GM12892 (cell line): Measurements from ENCODE around the gene POLR3G. TPM values are rescaled to one million over a fixed set of nuclear protein-coding genes. Genes with fewer than 3 reads are reported as not detected.

Source experiments
- DNase-seq: peaks from one replicate; pipeline ENCODE4 v3.0.0; 2011; ENCODE audit not compliant: insufficient read length
- FAIRE-seq: peaks from 2 replicates; lab custom pipeline; 2011; peaks lifted over from hg19 to GRCh38; lab: Jason Lieb, UNC
- POLR2A ChIP-seq: IDR thresholded peaks from 2 replicates; pipeline ENCODE4 v1.6.1; 2011; ENCODE audit warnings: low read depth, low read length, control low read depth
- POLR2AphosphoS5 ChIP-seq: IDR thresholded peaks from 2 replicates; pipeline ENCODE4 v1.6.1; 2011; ENCODE audit warnings: low read depth, low read length, control low read depth
- TAF1 ChIP-seq: IDR thresholded peaks from 2 replicates; pipeline ENCODE4 v1.6.1; 2011; ENCODE audit warnings: low read depth, mild to moderate bottlenecking, control low read depth, low read length, borderline replicate concordance
- polyA plus RNA-seq: library from polyadenylated mRNA; unstranded; fragments of >200 nt; gene quantifications from one replicate; pipeline ENCODE4 v1.2.1, GENCODE V29; 2012; ENCODE audit warnings: missing spikeins, inconsistent platforms; ENCODE audit not compliant: missing spikeins

Gene POLR3G, protein sequence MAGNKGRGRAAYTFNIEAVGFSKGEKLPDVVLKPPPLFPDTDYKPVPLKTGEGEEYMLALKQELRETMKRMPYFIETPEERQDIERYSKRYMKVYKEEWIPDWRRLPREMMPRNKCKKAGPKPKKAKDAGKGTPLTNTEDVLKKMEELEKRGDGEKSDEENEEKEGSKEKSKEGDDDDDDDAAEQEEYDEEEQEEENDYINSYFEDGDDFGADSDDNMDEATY
- polyA plus RNA-seq: 19.5 TPM

DNA sequence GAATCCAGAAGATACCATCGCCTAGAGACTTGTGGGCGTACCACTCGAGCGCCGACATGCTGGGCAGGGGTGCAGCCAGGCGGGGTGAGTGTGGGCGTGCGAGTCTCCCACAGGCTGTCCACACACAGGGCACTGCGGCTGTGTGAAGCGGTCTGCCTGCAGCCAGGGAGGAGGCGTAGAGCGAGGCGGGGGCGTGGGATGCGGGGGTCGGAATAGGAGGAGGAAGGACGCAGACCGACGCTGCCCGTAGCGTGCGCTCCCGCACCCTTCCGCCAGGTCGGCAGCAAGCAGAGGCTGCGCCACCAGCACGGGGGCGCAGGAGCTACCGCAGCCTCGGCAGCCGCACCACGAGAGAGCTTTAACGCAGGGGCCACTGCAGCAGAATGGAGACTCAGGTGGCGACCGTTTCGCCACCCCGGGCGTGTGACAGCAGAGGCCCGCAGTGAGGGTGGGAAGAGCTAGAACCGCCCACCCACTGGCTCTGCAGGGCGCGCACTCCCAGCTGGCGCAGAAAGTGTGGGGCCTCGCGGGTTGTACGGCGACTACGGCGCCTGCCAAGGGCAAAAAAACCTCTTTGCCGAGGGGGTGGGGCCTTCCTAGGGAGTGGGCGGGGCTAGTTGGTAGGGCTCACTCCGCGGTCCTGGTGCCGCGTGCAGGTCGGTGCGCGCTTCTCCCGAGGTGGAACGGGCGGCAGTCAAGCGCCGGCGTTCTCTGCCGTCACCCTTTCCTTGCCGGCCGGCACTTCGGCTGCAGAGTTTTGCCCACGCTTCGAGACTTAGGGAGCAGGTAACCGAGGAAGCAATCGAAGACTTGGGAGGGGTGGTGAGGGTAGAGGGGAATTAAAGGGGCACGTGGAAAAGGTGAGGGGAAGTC, at the start of gene POLR3G, which contains the start of gene MBLAC2:
TSS of gene POLR3G (plus strand) at position 630 of the 873 bp plus-strand sequence. CDS start 10,704 bp downstream, outside the sequence.
TSS of gene MBLAC2 (minus strand) at position 537 of the 873 bp plus-strand sequence. CDS start at position 58, 479 bp downstream.
- DNase-seq: peak; percentile 69
- TF ChIP-seq POLR2A: peak; percentile 90; the same call in 1 of the 2 replicates
- TF ChIP-seq POLR2AphosphoS5: peak; percentile 84
- TF ChIP-seq TAF1: peak; percentile 24; the same call in 1 of the 2 replicates
- FAIRE-seq: peak; percentile 95

DNA sequence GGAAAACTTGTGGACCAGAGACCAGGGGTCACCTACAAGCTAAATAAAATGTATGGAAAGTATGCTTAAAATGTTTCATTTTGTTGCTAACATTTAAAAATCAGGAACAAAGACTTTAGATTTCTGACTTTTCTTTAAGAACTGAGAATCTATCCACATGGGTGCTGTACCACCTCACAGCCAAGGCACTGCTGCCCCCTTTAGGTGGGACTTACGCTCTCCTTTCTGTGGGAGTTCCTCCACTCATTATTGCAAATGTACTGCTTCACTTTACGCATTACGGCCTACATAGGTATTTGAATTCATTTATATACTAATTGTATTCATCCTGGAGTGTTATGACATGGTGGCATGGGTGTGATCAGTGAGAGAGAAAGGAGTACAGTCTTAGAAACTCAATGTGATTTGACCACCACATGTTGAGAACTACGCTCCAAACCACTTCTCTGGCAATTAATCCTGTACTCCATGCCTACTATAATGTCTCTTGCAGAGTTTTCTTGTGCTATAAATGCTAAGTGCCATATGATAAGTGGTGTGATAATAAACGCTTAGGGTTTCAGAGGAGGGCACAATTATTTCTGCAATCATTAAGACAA, 40.4 kb upstream of the POLR3G start:
- DNase-seq: no peak
- peak; percentile 61 for FAIRE-seq
- TF ChIP-seq POLR2A: no peak
- no peak for TF ChIP-seq TAF1
- TF ChIP-seq POLR2AphosphoS5: no peak

DNA sequence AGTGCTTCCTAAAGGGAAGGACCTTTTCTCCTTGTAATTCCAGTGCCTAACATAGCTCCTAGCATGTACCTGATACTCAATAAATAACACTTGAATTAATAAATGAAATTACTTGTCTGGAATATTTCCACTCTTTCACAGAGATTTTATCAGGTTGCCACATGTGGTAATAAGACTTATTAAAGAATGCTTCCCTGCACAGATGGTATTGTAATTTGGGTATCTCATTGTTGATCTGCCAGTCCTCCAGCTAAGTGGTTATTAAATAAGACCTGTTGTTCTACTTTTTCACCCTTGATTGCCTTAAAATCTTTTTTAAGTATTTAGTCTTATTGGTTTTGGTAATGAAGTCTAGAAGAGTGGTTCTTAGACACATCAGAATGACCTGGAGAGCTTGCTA, 37.0 kb upstream of the POLR3G start:
- no peak for FAIRE-seq
- DNase-seq: no peak
- TF ChIP-seq POLR2A (no peak), TAF1 (no peak), POLR2AphosphoS5 (no peak)

DNA sequence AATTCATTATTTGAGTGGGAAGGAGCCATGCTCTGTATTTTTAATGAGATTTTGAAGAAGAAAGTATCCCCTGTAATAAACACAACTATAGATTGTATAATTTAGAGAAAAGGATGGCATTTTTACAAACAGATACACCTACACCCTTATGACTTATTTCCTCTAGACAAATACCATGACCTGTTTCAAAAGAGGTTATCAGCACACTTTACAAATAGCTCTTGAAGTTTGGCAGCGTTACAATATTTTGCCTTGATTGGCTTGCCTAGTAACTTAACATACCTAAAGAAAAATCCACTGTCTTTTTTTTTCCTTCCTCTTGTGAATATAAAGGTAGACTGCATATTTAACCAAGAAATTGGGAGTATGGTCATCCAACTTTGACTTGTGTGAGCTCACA, 36.6 kb upstream of the POLR3G start:
- DNase-seq (no peak), FAIRE-seq (peak; percentile 33)
- no peak for TF ChIP-seq TAF1
- no peak for TF ChIP-seq POLR2AphosphoS5
- TF ChIP-seq POLR2A: no peak

DNA sequence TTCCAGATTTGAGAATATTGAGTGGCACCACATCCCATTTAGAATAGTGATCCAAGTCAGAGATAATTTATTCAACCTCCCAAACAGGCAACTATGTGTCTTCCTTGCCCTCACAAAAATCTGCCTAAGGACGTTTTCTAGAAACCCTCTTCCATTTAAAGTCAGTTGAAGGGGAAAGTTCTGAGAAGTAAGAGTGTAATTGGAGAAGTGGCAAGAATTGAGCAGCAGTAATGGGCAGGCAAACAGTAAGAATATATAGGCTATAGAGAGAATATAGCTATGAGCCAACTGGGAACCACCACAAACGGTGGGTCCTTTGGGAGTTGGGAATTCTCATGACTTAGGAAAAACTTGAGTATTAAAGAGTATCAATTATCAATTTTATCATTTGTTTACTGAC, 34.0 kb upstream of the POLR3G start:
- DNase-seq (no peak), FAIRE-seq (no peak)
- TF ChIP-seq TAF1 (no peak), POLR2AphosphoS5 (no peak), POLR2A (no peak)

DNA sequence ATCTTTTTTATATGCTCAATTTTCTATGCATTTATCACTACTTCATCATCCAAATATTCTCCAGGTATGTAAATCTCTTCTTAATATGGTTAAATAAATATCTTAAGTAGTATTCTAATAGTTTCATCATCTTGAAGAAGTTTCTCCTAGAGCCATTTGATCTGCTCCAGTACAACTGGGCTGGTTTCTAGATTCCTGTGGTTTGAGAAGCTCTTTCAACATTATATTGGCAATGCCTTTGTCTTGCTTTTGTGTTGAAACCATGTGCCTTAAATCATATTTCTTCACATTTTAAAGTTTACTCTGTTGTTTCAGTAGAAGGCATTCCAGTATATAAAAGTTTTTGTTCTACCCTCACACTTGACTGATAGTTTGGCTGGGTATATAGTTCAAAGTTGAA, 27.7 kb upstream of the POLR3G start:
- TF ChIP-seq POLR2A (no peak), TAF1 (no peak), POLR2AphosphoS5 (no peak)
- DNase-seq (no peak), FAIRE-seq (no peak)

DNA sequence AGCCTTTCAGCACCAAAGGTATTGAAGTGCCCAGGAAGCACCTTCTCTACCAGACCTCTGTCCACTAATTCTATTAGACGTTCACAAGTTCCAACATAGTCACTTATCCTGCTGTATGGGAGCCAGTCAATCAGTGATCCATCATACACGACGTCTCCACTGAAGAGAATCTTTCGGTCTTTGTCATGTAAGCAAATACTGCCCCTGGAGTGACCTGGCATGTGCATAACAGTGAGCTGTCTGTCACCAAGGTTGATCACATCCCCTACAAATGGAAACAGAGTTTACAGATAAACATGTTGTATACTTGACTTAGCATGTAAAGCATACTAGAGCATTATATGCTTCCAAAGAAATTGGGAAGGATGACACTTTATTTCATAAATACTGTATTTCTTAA, 13.4 kb upstream of the POLR3G start:
- TF ChIP-seq POLR2A: no peak
- no peak for TF ChIP-seq TAF1
- TF ChIP-seq POLR2AphosphoS5: no peak
- FAIRE-seq (no peak), DNase-seq (no peak)

DNA sequence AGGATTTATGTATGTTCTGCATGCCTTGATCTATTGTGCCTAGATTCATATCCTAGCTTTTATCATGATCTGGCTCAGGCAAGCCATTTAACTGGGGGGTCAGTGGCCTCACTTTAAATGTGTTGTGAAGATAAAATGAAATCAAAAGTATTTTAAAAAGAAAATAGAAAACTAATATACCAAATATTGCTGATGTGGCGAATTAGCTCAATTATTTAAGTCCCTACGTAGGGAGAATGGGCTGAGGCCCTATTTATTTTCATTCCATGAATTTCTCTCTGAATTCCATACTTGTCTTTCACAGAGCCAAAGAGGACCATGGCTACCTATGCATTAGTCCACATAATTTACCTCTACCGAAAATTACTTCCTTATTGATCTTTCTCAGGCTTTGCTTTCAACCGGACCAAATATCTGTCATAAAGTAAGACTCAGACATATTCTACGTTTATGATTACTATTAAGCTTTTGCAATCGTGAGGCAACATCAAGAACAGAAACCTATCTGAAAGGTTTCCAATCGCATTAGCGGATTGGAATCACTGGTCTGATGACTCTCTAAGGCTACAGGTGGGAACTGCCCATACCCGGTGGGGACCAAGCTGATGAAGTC, 1.8 kb upstream of the POLR3G start:
- FAIRE-seq: peak; percentile 24
- no peak for DNase-seq
- no peak for TF ChIP-seq POLR2A
- no peak for TF ChIP-seq POLR2AphosphoS5
- TF ChIP-seq TAF1: no peak

DNA sequence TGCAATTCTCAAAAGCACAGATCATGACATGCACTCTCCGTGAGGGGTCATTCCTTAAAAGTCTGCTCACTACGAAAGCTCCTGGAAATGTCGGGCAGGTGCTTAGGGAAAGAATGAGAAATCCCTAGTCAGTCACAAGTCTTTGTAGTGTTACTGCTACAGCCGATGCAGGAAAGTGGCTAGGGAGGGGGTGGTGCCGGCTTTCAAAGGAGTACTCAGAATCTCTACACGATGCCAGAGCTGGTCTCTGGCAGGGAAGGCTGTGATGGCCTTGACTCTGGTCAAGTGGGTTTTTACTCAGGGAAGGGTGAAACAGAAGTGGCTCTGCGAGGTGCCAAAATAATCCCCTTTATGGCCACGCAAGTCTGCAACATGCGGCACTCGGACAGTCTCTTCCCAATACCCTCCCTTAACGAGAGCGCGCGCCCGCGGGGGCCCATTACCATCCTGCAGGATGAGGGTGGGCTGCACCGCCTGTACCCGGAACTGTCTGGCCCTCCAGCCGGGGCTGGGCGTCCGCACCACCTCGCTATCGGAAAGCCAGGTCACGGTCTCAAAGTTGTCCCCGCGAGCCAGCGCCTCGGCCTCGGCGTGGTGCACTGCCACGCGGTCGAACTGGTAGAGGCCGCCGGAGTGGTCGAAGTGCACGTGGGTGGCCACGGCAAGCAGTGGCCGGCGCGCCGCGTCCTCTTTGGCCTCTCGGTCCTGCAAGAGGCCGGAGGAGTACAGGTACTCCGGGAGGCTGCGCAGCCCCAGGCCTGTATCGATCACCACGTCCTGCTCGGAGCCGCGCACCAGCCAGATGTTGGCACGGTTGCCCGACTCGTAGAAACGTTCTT, 1.0 kb upstream of the POLR3G start:
- TF ChIP-seq TAF1: no peak
- TF ChIP-seq POLR2A: no peak
- no peak for TF ChIP-seq POLR2AphosphoS5
- FAIRE-seq (peak; percentile 17), DNase-seq (peak; percentile 17)

DNA sequence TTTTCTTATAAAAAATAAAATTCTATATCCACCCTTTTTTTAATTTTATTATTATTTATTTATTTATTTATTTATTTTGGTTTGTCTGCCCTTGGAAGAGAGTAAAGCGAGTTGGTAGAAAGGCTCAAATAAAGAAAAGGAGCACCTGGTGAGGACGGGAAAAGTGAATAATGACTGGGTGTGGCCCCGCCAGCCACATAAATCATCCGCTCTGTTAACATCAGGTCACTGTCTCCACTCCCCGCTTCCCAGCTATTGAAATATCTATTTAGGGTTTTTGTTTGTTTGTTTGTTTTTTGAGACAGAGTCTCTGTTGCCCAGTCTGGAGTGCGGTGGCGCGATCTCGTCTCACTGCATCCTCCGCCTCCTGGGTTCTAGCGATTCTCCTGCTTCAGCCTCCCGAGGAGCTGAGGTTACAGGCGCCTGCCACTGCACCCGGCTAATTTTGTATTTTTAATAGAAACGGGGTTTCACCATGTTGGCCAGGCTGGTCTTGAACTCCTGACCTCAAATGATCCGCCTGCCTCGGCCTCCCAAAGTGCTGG, 844 bp downstream of the POLR3G start:
- FAIRE-seq (no peak), DNase-seq (no peak)
- TF ChIP-seq POLR2A (no peak), TAF1 (no peak), POLR2AphosphoS5 (no peak)

DNA sequence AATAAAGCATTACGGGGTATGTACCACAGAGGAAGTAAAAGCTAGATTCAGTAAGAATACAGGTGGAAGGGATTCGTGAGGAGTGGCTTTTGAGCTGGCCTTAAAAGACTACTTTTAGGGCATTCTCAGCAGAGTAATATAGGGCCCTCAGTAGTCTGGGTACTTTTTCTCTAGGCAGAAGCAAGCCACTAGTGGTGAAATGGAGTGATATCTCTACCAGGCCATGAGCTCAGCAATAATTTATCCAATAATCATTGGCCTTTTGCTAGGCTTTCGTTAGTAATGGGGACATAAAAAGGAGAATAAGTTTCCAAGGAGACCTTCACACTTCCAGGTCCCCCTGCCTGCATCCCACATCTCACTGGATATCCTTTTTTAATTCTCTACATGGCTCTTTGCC, 1.7 kb downstream of the POLR3G start:
- DNase-seq (no peak), FAIRE-seq (no peak)
- TF ChIP-seq POLR2AphosphoS5: no peak
- TF ChIP-seq TAF1: no peak
- no peak for TF ChIP-seq POLR2A
